Astrocyte (in vitro differentiated cells and primary cell): ENCODE data around the gene BFSP2. TPM values are rescaled to one million over a fixed set of nuclear protein-coding genes. Genes with fewer than 3 reads are reported as not detected.

Experiments used
- DNase-seq: peaks from one replicate; pipeline ENCODE4 v3.0.0-alpha.2; 2010; ENCODE audit warnings: low read depth
- FAIRE-seq: peaks from 2 replicates; lab custom pipeline; 2011; peaks lifted over from hg19 to GRCh38; lab: Jason Lieb, UNC
- H2AFZ ChIP-seq: 2 replicates; pipeline ENCODE4 v1.6.0; 2012; ENCODE audit warnings: low read depth, low read length, inconsistent platforms
- H3K27ac ChIP-seq: 2 replicates; pipeline ENCODE4 v1.5.1; 2011; ENCODE audit warnings: low read depth, low read length, inconsistent platforms
- H3K27me3 ChIP-seq: 2 replicates; pipeline ENCODE4 v1.6.0; 2011; ENCODE audit warnings: low read length, inconsistent platforms; ENCODE audit not compliant: insufficient read depth
- H3K36me3 ChIP-seq: 2 replicates; pipeline ENCODE4 v1.5.1; 2011; ENCODE audit warnings: low read length, inconsistent platforms; ENCODE audit not compliant: insufficient read depth
- H3K4me1 ChIP-seq: 2 replicates; pipeline ENCODE4 v1.5.1; 2011; ENCODE audit warnings: low read length, inconsistent platforms; ENCODE audit not compliant: insufficient read depth
- H3K4me2 ChIP-seq: 2 replicates; pipeline ENCODE4 v1.6.0; 2012; ENCODE audit warnings: low read length, inconsistent platforms
- H3K4me3 ChIP-seq: 2 replicates; pipeline ENCODE4 v1.5.1; 2011; ENCODE audit warnings: low read depth, mild to moderate bottlenecking, low read length, inconsistent platforms; ENCODE audit not compliant: insufficient read depth
- H3K79me2 ChIP-seq: 2 replicates; pipeline ENCODE4 v1.6.0; 2012; ENCODE audit warnings: mild to moderate bottlenecking, low read length, inconsistent platforms; ENCODE audit not compliant: insufficient read depth
- H3K9ac ChIP-seq: 2 replicates; pipeline ENCODE4 v1.6.0; 2012; ENCODE audit warnings: mild to moderate bottlenecking, low read length, inconsistent platforms
- H3K9me3 ChIP-seq: 2 replicates; pipeline ENCODE4 v1.5.1; 2012; ENCODE audit warnings: low read depth, mild to moderate bottlenecking, low read length, inconsistent platforms; ENCODE audit not compliant: insufficient read depth
- H4K20me1 ChIP-seq: 2 replicates; pipeline ENCODE4 v1.6.0; 2012; ENCODE audit warnings: low read length, inconsistent platforms; ENCODE audit not compliant: insufficient read depth
- H3K27ac Mint-ChIP-seq: one replicate; pipeline ENCODE4 v1.8.0; 2021; ENCODE audit warnings: mild to moderate bottlenecking, mixed read lengths; ENCODE audit not compliant: unreplicated experiment
- H3K27me3 Mint-ChIP-seq: one replicate; pipeline ENCODE4 v1.8.0; 2021; ENCODE audit warnings: low read depth, mixed read lengths; ENCODE audit not compliant: unreplicated experiment
- H3K36me3 Mint-ChIP-seq: one replicate; pipeline ENCODE4 v1.8.0; 2021; ENCODE audit warnings: low read depth, mixed read lengths; ENCODE audit not compliant: unreplicated experiment
- H3K4me1 Mint-ChIP-seq: one replicate; pipeline ENCODE4 v1.8.0; 2021; ENCODE audit warnings: low read depth, mixed read lengths; ENCODE audit not compliant: unreplicated experiment
- H3K4me3 Mint-ChIP-seq: one replicate; pipeline ENCODE4 v1.8.0; 2021; ENCODE audit warnings: mild to moderate bottlenecking, moderate library complexity, mixed read lengths; ENCODE audit not compliant: unreplicated experiment
- H3K9me3 Mint-ChIP-seq: one replicate; pipeline ENCODE4 v1.8.0; 2021; ENCODE audit warnings: mild to moderate bottlenecking, mixed read lengths; ENCODE audit not compliant: unreplicated experiment
- CTCF ChIP-seq: IDR thresholded peaks from 2 replicates; pipeline ENCODE4 v1.5.1; 2011; ENCODE audit warnings: low read depth, mild to moderate bottlenecking, inconsistent platforms, low read length, moderate library complexity; ENCODE audit not compliant: insufficient read depth
- EZH2 ChIP-seq: IDR thresholded peaks from 2 replicates; pipeline ENCODE4 v1.6.1; 2012; ENCODE audit warnings: mild to moderate bottlenecking, low read length, inconsistent platforms; ENCODE audit not compliant: insufficient read depth
- total RNA-seq: library from RNA; stranded (reverse); gene quantifications from 2 replicates; pipeline ENCODE4 v1.2.1, GENCODE V29; 2021

The BFSP2 gene
- total RNA-seq, 1 donor from 2014 or later = not detected

GRCh38 chr3:133413161-133414020 is 13.5 kb downstream of the BFSP2 start:
- Histone ChIP-seq H3K9me3 (no peaks in the 10 kb centered on the region), H3K27ac (peak overlapping the region; percentile 40), H2AFZ (peak overlapping the region; percentile 44), H3K4me1 (no peaks in the 10 kb centered on the region), H4K20me1 (no peaks in the 10 kb centered on the region), H3K27me3 (no peaks in the 10 kb centered on the region), H3K4me2 (peak overlapping the region; percentile 42), H3K36me3 (no peaks in the 10 kb centered on the region), H3K9ac (peak overlapping the region; percentile 18), H3K79me2 (no peaks in the 10 kb centered on the region), H3K4me3 (no peak overlapping the region)
- peaks cover 30% of the 10 kb centered on the region for H3K4me1 Mint-ChIP-seq
- peak overlapping the region; percentile 15 for H3K27ac Mint-ChIP-seq
- H3K4me3 Mint-ChIP-seq = no peak overlapping the region
- TF ChIP-seq CTCF (no peak), EZH2 (no peak)
- FAIRE-seq = no peak
- H3K9me3 Mint-ChIP-seq = no peaks in the 10 kb centered on the region
- H3K27me3 Mint-ChIP-seq = no peaks in the 10 kb centered on the region
- H3K36me3 Mint-ChIP-seq = no peaks in the 10 kb centered on the region
- DNase-seq = no peak

- H3K27ac ChIP-seq = no peak overlapping the region
- DNase-seq (no peak), FAIRE-seq (no peak)
- H3K27me3 ChIP-seq = no peaks in the 10 kb centered on the region
- Mint-ChIP-seq H3K27ac (no peak overlapping the region), H3K4me3 (no peak overlapping the region), H3K36me3 (no peaks in the 10 kb centered on the region), H3K27me3 (no peaks in the 10 kb centered on the region), H3K4me1 (peaks cover 25% of the 10 kb centered on the region), H3K9me3 (no peaks in the 10 kb centered on the region)
- H3K4me3 ChIP-seq = no peak overlapping the region
- H3K4me1 ChIP-seq = no peaks in the 10 kb centered on the region
- no peaks in the 10 kb centered on the region for H3K79me2 ChIP-seq
- H2AFZ ChIP-seq = no peak overlapping the region
- TF ChIP-seq CTCF = no peak
- TF ChIP-seq EZH2 = no peak
- H3K36me3 ChIP-seq = no peaks in the 10 kb centered on the region
- no peak overlapping the region for H3K9ac ChIP-seq
- H3K4me2 ChIP-seq = peak overlapping the region; percentile 42
- no peaks in the 10 kb centered on the region for H3K9me3 ChIP-seq
- no peaks in the 10 kb centered on the region for H4K20me1 ChIP-seq
Measured at GRCh38 chr3:133414021-133414392, 14.2 kb downstream of the BFSP2 start.

GRCh38 chr3:133418361-133418760 is 18.5 kb downstream of the BFSP2 start:
- H3K36me3 ChIP-seq = no peaks in the 10 kb centered on the region
- peaks cover 2% of the 10 kb centered on the region for H3K36me3 Mint-ChIP-seq
- peaks cover 3% of the 10 kb centered on the region for H3K4me1 Mint-ChIP-seq
- no peak for FAIRE-seq
- no peak overlapping the region for H2AFZ ChIP-seq
- no peaks in the 10 kb centered on the region for H3K9me3 Mint-ChIP-seq
- H3K4me3 Mint-ChIP-seq = no peak overlapping the region
- H3K79me2 ChIP-seq = no peaks in the 10 kb centered on the region
- H3K27me3 Mint-ChIP-seq = peaks cover 19% of the 10 kb centered on the region
- TF ChIP-seq CTCF (no peak), EZH2 (no peak)
- H3K27ac ChIP-seq = no peak overlapping the region
- H3K9ac ChIP-seq = no peak overlapping the region
- DNase-seq = no peak
- no peaks in the 10 kb centered on the region for H3K27me3 ChIP-seq
- H3K4me3 ChIP-seq = no peak overlapping the region
- no peak overlapping the region for H3K27ac Mint-ChIP-seq
- H4K20me1 ChIP-seq = no peaks in the 10 kb centered on the region
- no peaks in the 10 kb centered on the region for H3K9me3 ChIP-seq
- no peak overlapping the region for H3K4me2 ChIP-seq
- H3K4me1 ChIP-seq = no peaks in the 10 kb centered on the region
